ENCODE measurements around the gene MRPL49. TPM values are rescaled to one million over a fixed set of nuclear protein-coding genes. Genes with fewer than 3 reads are reported as not detected.

Gene MRPL49
- total RNA-seq, 2 experiments from 2014 or later = 53.0 to 53.3 TPM

GRCh38 chr11:65160643-65161042 lies 38.5 kb downstream of the MRPL49 start:
- Mint-ChIP-seq H3K36me3 (ENCODE audit: low read depth) (no peaks in the 10 kb centered on the region), H3K4me1 (ENCODE audit: low read depth) (no peaks in the 10 kb centered on the region), H3K9me3 (no peaks in the 10 kb centered on the region), H3K27me3 (peaks cover 4% of the 10 kb centered on the region), H3K4me3 (no peak overlapping the region), H3K27ac (no peak overlapping the region)
- no peaks in the 10 kb centered on the region for H3K27me3 ChIP-seq (ENCODE audit: control insufficient read depth in 1 of 2, insufficient read depth in 2 of 2, low read length in 2 of 2)
- ChIA-PET CTCF (no interaction called here), POLR2A (no interaction called here)
- DNase-seq (no peak), ATAC-seq (ENCODE audit: poor library complexity) (no peak)
- no peak overlapping the region for H3K4me3 ChIP-seq (ENCODE audit: low read length)
- no peak for TF ChIP-seq CTCF (IDR thresholded peaks at IDR 0.05)
- no peaks in the 10 kb centered on the region for H3K9me3 ChIP-seq (ENCODE audit: control insufficient read depth in 1 of 2, insufficient read depth in 1 of 2, low read length in 2 of 2)
- intact Hi-C loops (cut with DNase I, micrococcal nuclease) = no loop called here
- H3K27ac ChIP-seq (ENCODE audit: low read depth in 1 of 2, low read length in 2 of 2) = no peak overlapping the region
- no peaks in the 10 kb centered on the region for H3K4me1 ChIP-seq (ENCODE audit: insufficient read depth, low read length)
- H3K36me3 ChIP-seq (ENCODE audit: insufficient read depth, low read length) = no peaks in the 10 kb centered on the region

- intact Hi-C loops (cut with DNase I, micrococcal nuclease) = no loop called here
- Mint-ChIP-seq H3K9me3 (no peaks in the 10 kb centered on the region), H3K4me3 (no peak overlapping the region), H3K27ac (no peak overlapping the region), H3K4me1 (ENCODE audit: low read depth) (no peaks in the 10 kb centered on the region), H3K27me3 (peaks cover 4% of the 10 kb centered on the region), H3K36me3 (ENCODE audit: low read depth) (no peaks in the 10 kb centered on the region)
- Histone ChIP-seq H3K27ac (ENCODE audit: low read depth in 1 of 2, low read length in 2 of 2) (no peak overlapping the region), H3K4me3 (ENCODE audit: low read length) (no peak overlapping the region), H3K36me3 (ENCODE audit: insufficient read depth, low read length) (no peaks in the 10 kb centered on the region), H3K9me3 (ENCODE audit: control insufficient read depth in 1 of 2, insufficient read depth in 1 of 2, low read length in 2 of 2) (no peaks in the 10 kb centered on the region), H3K4me1 (ENCODE audit: insufficient read depth, low read length) (no peaks in the 10 kb centered on the region), H3K27me3 (ENCODE audit: control insufficient read depth in 1 of 2, insufficient read depth in 2 of 2, low read length in 2 of 2) (no peaks in the 10 kb centered on the region)
- POLR2A ChIA-PET = no interaction called here
- no peak for DNase-seq
- CTCF ChIA-PET = no interaction called here
- TF ChIP-seq CTCF (IDR thresholded peaks at IDR 0.05) = no peak
- ATAC-seq (ENCODE audit: poor library complexity) = no peak
Measured at GRCh38 chr11:65163684-65164083, 41.6 kb downstream of the MRPL49 start.

GRCh38 chr11:65165410-65166317 lies 43.5 kb downstream of the MRPL49 start:
- no peak for DNase-seq
- ChIA-PET POLR2A (no interaction called here), CTCF (no interaction called here)
- Mint-ChIP-seq H3K36me3 (ENCODE audit: low read depth) (no peaks in the 10 kb centered on the region), H3K27me3 (peaks cover 4% of the 10 kb centered on the region), H3K27ac (no peak overlapping the region), H3K4me3 (no peak overlapping the region), H3K4me1 (ENCODE audit: low read depth) (no peaks in the 10 kb centered on the region), H3K9me3 (no peaks in the 10 kb centered on the region)
- H3K27me3 ChIP-seq (ENCODE audit: control insufficient read depth in 1 of 2, insufficient read depth in 2 of 2, low read length in 2 of 2) = no peaks in the 10 kb centered on the region
- H3K27ac ChIP-seq (ENCODE audit: low read depth in 1 of 2, low read length in 2 of 2) = no peak overlapping the region
- no peaks in the 10 kb centered on the region for H3K36me3 ChIP-seq (ENCODE audit: insufficient read depth, low read length)
- intact Hi-C loops (cut with DNase I, micrococcal nuclease) = no loop called here
- peaks cover 9% of the 10 kb centered on the region for H3K4me1 ChIP-seq (ENCODE audit: insufficient read depth, low read length)
- H3K4me3 ChIP-seq (ENCODE audit: low read length) = no peak overlapping the region
- no peaks in the 10 kb centered on the region for H3K9me3 ChIP-seq (ENCODE audit: control insufficient read depth in 1 of 2, insufficient read depth in 1 of 2, low read length in 2 of 2)
- no peak for ATAC-seq (ENCODE audit: poor library complexity)
- no peak for TF ChIP-seq CTCF (IDR thresholded peaks at IDR 0.05)
